Central memory CD4-positive, alpha-beta T cell (primary cell): Measurements from ENCODE around the gene EIF3D.

Source experiments
- DNase-seq: peaks from one replicate; pipeline ENCODE4 v3.0.0; 2022
- total RNA-seq, 3 experiments: gene quantifications; one replicate each; lab custom pipeline; 2026; lab: John Stamatoyannopoulos, UW

Gene EIF3D, protein sequence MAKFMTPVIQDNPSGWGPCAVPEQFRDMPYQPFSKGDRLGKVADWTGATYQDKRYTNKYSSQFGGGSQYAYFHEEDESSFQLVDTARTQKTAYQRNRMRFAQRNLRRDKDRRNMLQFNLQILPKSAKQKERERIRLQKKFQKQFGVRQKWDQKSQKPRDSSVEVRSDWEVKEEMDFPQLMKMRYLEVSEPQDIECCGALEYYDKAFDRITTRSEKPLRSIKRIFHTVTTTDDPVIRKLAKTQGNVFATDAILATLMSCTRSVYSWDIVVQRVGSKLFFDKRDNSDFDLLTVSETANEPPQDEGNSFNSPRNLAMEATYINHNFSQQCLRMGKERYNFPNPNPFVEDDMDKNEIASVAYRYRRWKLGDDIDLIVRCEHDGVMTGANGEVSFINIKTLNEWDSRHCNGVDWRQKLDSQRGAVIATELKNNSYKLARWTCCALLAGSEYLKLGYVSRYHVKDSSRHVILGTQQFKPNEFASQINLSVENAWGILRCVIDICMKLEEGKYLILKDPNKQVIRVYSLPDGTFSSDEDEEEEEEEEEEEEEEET
- total RNA-seq: 152 to 468 (median 292) reads per million in 3 experiments

DNA sequence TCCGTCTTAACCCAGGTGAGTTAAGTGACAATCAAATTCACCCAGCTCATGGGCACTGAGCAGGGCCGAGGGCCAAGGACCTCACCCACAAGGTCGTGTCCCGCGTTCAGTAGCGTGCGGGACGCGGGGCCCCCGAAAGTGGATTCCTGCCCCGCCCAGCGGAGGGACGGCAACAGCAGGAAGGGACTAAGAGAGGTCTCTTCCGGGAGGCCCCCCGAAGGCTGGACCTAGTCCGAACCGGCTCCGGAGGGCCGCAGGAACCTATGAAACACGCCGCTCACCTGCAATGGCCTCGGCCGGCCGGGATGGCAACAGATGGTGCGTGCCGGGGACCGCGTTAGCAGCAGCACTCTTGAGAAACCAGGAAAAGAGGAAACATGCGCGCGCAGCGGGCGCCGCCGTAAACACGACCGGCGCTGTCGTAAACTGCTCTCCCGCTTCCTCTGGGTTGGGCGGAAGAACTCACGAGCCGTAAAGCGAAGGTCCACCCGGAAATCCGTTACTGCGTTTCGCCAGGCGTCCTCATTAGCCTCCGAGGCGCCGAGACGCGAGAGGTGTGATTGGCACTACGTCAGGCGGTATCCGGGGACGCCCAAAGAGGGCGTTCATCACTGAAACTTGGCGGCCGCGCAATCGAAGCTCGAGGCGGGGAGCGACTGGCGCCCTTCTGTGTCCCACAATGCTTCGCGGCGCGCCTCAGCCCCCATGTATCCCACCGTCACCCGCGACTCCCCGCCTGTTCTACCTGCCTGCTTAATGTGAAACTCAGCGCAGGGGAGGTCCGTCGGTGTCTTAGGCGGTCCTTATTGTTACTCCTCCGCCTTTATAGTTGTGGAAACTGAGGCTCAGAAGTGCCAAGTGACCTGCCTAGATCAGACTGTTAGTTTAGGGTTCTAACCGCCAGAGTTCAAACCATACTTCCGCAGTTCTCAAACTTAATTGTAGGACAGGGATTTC, at the start of gene EIF3D:
Gene EIF3D (minus strand): TSS at position 372 of the 957 bp plus-strand sequence. CDS start 3,045 bp downstream, outside the sequence.
- peak; percentile 99 for DNase-seq

DNA sequence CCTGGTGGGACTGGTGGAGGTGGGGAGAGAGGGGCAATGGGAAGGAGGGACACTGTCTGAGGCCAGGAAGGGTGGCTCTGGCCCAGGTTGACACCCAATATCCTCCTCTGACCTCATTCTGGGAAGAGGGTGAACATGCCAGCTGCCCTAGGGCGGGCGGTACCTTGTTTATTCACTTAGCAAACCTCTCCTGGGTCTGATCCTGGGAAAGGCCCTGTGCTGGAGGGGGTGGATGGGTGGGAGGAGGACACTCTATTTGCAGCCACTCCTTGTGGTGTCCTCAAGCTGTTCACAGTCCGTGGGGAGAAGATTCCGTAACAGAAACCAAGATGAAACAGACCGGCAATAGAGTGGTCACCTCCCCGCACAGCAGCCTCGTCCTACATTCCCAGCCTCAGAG, 49.7 kb upstream of the EIF3D start:
- no peak for DNase-seq

DNA sequence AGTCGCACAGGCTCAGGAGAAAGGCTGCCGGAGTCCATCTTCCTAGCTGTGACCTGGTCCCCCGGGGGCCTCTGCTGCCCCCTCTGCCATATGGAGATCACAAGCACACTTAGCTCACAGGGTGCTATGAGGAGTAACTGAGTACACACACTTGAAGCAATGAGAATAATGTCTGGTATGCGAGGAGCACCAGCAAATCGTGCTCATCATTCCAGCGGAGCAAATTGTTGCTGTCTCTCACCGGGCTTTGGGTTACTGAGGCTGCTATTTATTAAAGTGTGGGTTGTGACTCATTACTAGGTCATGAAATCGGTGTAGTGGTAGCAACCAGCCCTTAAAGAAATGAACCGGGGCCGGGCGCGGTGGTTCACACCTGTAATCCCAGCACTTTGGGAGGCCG, 48.1 kb upstream of the EIF3D start:
- no peak for DNase-seq

DNA sequence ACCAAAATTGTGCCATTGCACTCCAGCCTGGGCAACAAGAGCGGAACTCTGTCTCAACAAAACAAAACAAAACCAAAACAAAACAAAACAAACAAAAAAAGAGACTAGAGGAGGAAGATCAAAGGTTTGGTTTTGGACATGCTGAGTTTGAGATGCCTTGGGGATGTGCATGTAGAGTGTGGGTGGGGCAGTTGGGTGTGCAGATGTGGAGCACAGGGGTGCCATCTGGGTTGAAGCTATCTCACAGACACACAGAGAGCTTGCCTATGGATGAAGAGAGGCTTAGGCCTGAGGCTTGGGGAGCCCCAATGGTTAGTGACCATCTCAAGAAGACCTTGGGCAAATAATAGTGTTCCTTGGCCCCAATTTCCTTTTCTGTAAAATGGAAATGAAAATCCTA, 45.8 kb upstream of the EIF3D start:
- no peak for DNase-seq

DNA sequence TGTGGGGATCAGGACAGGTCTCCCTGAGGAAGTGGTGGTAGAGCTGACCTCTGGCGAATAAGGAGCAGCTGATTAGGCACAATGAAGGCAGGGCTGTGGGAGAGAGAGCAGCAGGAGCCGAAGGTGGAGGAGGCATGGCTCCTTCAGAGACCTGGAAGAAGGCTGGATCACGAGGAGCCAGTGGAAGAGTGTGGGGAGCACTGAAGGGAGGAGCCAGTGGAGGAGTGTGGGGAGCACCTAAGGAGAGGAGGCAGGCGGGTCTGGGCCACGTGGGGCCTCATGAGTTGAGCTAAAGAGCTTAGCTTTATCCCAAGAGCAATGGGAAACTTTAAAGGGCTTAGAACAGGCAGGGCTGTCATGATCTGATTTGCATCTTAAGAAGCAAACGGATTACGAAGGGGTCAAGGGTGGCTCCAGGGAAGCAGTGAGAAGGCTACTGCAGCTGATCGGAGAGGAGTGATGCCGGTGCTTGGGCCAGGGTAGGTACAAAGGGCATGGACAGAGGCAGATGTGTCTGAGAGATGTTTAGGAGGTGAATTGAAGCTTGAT, 44.9 kb upstream of the EIF3D start:
- DNase-seq: no peak

DNA sequence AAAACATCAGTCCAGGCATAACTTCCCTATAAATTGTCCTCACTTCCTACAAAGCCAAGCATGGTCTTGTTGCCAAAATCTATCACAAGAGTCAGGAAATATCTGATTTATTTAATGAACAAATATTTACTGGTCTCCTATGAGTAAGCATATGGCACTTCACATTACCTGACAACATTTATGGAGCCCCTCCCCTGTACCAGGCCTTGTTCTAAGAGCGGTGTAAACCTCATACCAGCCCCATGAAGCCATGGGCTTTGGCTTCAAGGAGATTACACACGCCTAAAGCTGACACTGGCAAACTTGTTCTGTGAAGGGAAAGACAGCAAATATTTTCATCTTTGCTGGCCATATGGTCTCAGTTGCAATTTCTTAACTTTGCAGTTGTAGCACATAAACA, 43.0 kb upstream of the EIF3D start:
- DNase-seq: no peak

DNA sequence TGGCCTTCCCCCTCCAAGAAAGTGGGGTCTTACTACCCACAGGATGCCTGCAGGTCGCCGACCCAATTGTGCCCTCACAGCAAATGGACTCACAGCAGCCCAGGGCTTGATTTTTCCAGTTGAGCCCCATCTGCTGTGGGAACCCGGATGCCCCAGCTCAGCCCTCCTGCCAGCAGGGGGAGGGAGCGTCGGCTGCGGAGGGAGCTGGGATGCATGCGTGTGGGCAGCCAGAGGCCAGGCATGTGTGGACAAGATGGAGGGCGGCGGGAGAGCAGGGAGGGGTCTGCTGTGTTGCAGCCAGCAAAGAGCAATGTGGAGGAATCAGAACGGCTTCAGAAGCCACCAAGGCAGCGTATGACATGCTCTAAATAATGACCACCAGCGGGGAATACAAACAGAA, 41.0 kb upstream of the EIF3D start:
- DNase-seq: no peak

DNA sequence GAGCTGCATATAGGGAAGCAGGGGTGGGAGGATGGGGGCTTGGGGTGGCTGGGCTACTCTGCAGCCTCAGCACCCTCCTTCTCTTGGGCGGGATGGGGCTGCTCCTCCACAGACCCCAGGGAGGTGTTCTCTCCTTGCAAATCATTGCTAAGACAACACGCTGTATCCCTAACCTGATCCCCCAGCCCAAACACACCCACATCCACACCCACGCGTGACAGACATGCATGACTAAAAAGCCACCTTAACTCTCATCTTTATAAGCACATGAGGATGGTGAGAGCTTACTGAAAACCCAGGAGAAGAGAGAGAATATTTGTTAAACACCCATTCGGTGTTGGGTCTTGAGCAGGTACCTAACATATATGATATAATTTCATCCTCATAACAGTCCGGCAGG, 39.9 kb upstream of the EIF3D start:
- DNase-seq: no peak

DNA sequence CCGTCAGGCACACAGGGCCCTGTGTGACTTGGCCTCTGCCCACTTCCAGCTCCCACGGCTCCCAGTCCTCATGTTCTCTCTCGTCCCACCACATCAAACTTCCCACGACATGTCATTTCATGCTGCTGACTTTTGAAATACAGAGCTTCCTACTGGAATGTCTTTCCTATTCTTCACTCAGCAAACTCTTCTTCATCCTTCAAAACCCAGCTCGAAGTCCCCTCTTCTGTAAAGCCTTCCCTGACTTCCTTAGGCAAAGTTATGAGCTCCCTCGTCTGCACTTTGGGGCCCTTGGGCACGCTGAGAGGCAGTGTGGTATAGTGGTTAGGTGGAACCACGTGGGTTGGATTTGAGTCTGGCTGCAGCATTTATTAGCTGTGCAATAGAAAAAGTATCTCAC, 37.8 kb upstream of the EIF3D start:
- DNase-seq: no peak

DNA sequence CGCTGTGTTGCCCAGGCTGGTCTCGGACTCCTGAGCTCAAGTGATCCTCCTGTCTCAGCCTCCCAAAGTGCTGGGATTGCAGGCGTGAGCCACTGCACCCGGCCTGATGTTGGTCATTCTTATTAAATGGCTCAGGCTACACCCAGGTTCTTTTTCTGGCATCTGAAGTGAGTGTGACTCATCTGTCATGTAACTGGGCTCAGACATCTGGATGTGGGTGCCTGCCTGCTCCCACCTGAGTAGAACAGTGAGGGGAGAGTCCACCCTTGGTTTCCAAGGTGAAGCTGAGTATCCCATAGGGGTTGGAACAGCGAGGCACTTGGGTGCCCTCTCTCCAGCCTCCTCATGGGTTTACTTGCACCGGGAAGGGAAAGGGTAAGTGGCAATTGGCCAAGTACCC, 36.7 kb upstream of the EIF3D start:
- no peak for DNase-seq

DNA sequence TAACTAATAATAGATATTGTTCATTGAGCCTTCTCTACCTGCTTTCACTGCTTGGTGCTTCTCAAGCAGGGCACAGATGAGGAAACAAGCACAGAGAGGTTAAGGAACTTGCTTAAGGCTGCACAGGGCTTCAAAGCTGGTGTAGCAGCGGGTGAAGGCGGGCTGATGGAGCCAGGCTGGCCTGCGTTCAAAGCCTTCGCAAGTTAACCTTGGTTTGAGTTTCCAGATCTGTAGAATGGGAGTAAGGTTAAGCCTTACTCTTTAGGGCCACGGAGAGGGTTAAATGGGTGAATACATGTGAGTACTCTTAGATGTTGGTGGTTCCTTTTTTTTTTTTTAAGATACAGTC, 36.2 kb upstream of the EIF3D start:
- DNase-seq: no peak

DNA sequence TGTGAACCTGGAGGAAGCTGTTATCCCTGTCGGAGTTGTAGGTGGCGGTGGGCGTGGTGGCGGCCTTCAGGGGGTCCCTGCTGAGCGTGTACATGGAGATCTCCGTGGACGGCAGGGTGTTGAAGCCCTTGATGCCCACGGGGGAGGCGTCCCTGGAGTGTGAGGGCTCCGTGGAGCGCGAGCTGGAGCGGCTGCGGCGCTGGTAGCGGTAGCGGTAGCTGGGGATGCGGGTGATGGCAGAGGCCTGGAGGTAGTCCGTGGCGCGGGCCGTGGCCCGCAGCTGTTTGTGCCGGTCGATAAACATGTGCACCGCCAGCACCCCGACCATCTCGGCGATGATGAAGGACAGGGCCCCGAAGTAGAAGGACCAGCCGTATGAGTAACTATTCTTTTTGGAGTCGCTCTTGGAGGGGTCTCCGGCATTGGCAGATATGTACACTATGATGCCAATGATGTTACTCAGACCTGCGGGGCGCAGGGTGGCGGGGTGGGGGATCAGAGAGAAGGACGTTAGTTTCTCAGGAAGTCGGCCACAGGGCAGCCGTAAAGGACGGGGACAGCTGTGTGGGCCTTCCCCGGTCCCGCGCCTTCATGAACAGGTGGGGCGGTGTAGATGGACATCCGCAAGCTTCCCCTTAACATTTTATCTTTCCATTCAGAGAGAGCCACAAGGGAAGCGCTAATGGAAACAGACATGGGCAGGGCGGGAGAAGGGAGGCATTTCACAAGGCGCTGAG, 35.6 kb upstream of the EIF3D start:
- no peak for DNase-seq

DNA sequence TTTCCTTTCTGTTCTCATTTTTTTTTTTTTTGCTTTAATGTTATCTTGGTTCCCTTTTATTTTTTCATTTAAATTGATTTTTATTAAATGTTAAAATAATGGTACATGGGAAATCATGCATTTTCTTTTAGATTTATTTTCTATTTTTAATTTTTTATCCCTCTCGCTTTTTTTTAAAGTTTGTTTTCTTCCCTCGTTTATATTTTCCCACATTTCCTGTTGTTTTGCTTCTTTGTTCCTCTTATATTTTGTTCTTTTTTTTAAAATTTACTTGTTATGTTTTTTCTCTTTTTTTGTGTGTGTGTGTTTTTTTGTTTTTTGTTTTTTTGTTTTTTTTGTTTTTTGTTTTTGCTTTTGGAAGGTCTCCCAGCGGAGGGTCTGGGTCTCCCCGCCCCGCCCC, 34.9 kb upstream of the EIF3D start:
- no peak for DNase-seq

DNA sequence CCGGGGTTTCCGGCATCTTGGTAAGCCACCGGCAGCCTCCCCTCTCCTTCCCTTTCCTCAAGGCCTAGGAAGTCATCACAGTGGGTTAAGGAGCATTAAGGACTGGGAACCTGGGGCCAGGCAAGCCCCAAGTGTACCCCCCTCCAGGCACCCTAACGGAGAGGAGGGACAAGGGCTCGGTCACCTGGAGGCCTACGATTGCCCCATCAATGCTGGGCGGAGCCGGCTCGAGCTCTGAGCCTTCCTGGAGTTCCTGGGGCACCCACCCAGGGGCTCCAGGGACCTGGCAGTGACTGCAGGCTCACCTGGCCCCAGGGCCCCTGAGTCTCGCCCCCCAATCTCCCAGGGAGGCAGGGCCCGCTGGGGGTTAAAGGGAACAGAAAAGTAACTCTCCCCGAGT, 34.5 kb upstream of the EIF3D start:
- DNase-seq: no peak

DNA sequence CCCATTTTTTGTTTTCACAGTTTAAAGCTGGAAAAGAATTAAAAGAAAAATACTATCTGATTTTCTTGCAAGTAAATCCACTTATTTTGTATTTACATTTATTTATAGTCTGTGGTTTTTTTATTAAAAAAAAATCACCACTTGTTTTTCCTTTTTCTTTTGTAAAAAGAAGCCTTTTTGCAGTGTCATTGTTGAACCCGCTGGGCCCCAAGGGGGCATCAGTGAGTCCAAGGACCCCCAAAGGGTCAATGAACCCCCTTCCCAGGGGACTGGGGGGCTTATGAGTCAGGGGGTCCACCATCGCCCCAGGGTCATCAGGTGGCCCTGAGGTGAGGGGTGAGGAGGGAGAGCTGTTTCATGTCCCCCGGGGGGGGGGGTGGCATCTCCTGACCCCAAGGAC, 34.0 kb upstream of the EIF3D start:
- no peak for DNase-seq

DNA sequence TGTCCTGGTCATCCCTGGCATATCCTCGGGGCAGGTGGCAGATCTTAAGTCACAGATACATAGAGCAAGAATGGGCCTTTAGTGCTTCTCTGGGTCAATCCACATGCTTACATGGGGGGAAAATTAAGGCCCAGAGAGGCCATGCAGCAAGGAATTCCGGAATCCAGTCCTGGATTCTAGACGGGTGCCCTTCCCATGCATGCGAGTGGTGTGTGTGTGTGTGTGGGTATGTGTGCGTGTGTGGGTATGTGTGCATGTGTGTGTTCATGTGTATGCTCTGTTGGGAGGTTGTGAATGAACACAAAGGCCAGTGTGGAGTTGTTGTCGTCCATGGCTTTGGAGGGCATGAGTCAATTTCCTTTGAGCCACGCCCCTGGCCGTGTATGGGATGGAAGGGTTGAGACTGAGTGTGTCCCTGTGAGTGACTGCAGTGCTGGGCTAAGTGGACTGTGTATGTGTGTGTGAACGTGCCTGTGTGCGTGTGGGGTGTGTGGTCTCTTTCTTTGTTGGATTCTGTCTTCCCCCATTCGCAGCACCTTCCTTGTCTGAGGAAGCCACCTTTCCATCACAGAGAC, 33.4 kb upstream of the EIF3D start:
- no peak for DNase-seq

DNA sequence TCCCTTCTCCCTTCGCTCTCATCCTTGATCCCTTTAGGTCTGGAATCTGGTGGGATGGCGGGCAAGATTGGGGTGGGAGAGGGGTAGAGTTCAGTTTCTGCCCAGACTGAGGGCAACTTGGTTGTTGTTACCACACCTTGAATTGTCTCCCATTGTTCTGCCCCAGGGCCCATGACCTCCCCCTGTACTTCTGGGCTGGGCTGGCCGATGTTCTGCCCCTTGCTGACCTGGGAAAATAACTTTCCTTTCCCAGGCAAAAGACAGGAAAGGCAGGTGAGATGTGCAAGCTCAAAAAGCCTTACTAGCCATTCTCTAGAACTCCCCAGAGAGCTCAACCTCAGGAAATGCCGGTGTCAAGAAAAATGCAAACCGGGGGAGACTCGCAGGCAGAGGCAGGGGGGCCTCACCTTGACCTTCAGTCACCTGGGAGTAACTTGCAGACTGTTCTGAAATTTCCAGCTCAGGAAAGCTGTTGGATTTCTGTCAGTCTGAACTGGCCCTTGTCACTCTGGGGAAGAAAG, 32.4 kb upstream of the EIF3D start:
- no peak for DNase-seq

DNA sequence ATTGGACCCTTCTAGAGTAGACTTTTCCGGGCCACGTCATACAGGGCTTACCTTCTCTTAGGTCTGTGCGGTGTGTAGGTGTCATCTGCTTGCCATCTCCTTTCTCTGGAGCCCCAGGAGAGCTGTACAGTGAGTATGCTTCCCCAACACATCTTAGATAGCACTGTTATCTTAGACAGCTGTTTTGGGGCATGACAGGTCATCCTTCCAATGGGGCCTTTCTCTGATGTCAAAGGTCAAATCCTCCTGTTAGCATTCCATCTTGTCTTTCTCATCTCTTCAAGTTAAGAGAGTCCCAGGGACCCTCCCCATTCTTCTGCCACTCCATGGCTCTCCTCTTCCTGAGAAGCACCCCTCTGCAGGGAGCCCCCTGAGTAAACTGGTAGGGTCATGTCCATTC, 31.0 kb upstream of the EIF3D start:
- DNase-seq: no peak

DNA sequence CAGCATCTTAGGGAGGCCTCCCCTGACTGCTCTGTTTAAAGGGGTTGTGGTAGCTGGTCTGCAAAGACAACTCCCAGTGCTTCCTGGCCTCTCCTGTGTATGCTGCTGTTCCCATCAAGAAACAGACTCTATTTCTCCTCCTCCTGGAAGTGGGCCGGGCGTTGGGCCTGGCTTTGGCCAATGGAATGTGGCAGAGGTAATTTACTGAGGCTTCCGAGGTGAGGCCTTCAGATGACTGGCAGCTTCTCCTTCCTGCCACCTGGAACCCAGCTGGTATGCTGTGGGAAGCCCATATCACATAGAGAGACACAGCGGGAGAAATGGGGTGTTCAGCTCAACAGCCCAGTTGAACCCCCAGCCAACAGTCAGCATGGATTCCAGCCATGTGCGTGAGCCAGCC, 25.1 kb upstream of the EIF3D start:
- DNase-seq: no peak

DNA sequence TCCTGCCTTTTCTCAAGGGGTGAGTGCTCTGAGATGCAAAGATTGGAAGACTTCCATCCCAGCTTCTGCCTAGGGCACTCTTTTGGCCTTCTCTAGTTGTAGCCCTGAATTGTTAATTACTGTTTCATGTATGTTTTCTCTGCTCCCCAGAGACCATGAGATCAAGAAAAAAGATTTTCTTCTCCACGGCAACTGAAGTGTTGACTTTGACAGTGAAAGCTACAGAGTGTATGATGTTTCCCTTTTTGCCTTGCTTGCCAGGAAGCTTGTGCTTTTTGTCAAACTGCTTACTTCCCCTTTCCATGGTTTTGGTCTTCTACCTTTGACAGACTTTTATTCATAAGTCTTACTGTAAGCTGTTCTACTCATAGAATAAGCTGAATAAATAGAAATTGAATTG, 23.3 kb upstream of the EIF3D start:
- no peak for DNase-seq

DNA sequence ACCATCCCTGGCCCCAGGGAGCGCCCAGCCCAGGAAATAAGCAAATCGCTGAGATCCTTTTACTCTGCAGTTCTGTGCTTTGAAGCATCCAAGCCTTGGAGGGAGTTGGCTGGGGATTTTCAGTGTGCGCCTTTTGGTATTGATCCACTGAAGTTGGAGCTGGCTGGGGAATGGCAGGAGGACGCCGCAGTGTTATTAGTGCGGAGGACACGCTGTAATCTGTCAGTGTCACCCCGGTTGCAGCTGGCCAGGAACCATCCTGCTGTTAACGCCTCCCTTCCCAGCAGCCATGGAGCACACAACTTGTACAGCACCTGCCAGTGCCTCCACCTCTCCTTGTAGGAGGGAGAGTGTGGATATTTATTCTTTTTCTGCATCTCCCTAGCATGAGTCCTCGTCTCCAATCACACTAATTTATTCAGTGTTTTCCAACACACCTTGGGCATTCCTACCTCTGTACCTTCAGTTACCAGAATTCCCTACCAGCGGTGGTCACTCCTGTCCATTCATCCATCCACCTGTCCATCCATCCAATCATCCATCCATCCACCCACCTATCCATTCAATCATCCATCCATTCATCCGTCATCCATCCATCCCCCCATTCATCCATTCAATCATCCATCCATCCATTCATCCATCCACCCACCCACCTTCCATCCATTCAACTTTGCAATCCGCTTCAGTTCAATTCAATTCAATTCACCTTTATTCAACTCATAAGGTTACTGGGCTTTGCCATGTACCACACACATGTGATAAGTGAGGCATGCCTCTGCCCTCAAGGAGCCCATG, 21.9 kb upstream of the EIF3D start:
- no peak for DNase-seq
